ENCODE measurements around the gene MACROD1. TPM values are rescaled to one million over a fixed set of nuclear protein-coding genes. Genes with fewer than 3 reads are reported as not detected.

Gene MACROD1
- total and polyA plus RNA-seq, 9 of the 15 experiments (the other 6 are each of a cell fraction or from before 2014, with no cell fraction given): 1.1 to 60.0 (median 26.4) TPM

- TF ChIP-seq RREB1 (CRISPR knock-in tag; IDR thresholded peaks at IDR 0.05) (no peak), BCOR (IDR thresholded peaks at IDR 0.05) (no peak), PRDM10 (IDR thresholded peaks at IDR 0.05; ENCODE audit: partially characterized antibody) (no peak), NFATC3 (IDR thresholded peaks at IDR 0.05) (no peak), RAD21 (CRISPR knock-in tag; conservative IDR thresholded peaks at IDR 0.05 in 1 of 2, IDR thresholded peaks at IDR 0.05 in 1 of 2) (peak in 1 of 2 experiments; percentile 28; a peak in 1 of 4 replicates), RBM25 (IDR thresholded peaks at IDR 0.05; ENCODE audit: low read depth, low read length, severe bottlenecking) (no peak)
These were observed 65.6 kb downstream of the MACROD1 start (continued) for GRCh38 chr11:64100360-64100759.
